CD4-positive, alpha-beta T cell treated with Interleukin-15 for 4 hours (primary cell): ENCODE results near the gene SEPTIN10.
"Not testable (repeated sequence)": the region's sequence is repeated elsewhere in the genome, so short reads cannot be mapped to it uniquely, and the experiment has no call there.

ENCODE experiments used
- DNase-seq: peaks from one replicate; pipeline ENCODE4 v3.0.0-alpha.2; 2020; ENCODE audit warnings: low spot score

The SEPTIN10 gene

GRCh38 chr2:109633284-109633961, 19.7 kb upstream of the SEPTIN10 start:
- no peak for DNase-seq

DNA sequence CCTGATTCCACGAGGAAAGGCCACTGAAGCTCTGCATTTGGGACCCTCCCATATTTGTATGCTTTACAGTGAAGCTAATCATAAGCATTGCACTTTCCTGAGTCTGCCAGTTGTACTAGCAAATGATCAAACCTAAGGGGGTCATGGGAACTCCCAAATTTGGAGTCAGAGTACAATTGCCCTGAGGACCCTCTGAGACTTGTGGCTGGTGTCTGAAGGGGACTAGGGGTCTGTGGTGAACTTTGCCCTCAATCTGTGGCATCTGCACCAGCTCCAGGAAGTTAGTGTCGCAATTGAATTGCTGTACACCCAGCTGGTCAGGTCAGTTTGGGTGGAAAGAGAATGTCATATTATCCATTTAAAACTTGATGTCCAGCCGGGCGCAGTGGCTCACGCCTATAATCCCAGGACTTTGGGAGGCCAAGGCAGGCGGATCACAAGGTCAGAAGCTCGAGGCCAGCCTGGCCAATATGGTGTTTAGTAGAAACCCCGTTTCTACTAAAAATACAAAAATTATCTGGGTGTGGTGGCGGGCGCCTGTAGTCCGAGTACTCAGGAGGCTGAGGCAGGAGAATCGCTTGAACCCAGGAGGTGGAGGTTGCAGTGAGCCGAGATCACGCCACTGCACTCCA, 18.5 kb upstream of the SEPTIN10 start:
- no peak for DNase-seq

GRCh38 chr2:109631741-109632140, 18.0 kb upstream of the SEPTIN10 start:
- DNase-seq, result no peak

- no peak for DNase-seq
These were observed 17.0 kb upstream of the SEPTIN10 start for GRCh38 chr2:109630441-109631430.

GRCh38 chr2:109629867-109630266, 16.1 kb upstream of the SEPTIN10 start:
- DNase-seq, result no peak

DNA sequence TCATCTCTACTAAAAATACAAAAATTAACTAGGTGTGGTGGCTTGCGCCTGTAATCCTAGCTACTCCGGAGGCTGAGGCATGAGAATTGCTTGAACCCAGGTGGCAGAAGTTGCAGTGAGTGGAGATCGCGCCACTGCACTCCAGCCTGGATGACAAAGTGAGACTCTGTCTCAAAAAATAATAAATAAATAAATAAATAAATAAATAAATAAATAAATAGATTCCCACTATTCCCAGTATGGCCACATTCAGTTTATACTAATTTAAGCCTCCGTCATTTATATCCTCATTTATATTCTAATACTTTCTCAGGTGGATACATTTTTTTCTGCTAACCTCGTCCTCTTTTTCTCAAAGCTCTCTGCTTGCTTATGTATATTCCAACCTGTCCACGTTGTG, 14.6 kb upstream of the SEPTIN10 start:
- not testable (repeated sequence) for DNase-seq

- no peak for DNase-seq
These were observed 10.6 kb upstream of the SEPTIN10 start for GRCh38 chr2:109624339-109624738.

DNA sequence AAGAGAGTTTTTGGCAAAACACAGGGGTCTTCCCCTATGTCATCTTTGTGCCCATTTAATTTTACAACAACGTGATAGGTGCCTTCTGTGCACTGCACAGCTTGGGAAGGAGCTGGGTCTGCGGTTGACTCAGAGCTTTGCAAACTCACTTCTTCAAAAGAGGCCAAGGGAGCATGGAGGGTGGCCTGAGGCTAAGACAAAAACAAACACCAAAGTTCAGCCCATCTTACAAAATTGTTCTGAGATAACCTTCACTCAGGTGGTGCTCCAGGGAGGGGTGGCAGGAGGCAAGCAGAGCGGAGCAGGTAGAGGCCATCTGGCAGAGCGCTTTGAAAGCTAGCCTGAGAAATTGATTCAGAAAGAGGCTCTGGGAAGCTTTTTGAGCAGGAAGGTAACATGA, 10.2 kb upstream of the SEPTIN10 start:
- no peak for DNase-seq

DNA sequence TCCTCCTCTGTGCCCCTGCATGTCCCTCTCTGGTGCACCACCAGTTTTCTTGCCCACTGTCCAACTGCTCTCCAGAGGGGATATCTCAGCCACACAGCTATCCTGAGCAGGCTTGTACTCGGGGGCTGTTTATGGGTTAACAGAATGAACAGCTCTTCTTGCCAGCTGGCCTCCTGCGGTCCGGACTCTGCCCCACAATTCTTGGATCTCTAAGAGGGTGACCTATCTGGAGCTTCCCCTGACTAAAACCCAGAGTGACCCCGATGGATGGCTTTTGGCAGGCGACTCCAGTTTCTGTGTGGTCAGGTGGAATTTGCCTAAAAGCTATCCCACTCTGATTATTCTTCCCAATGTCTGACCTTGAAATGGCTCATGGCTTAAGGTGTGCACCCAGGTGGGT, 9.5 kb upstream of the SEPTIN10 start:
- DNase-seq, result no peak

GRCh38 chr2:109619032-109619615, 5.4 kb upstream of the SEPTIN10 start:
- DNase-seq, result no peak

- no peak for DNase-seq
These were observed 2.4 kb upstream of the SEPTIN10 start for GRCh38 chr2:109616184-109616583.

GRCh38 chr2:109615637-109616144, 1.9 kb upstream of the SEPTIN10 start:
- DNase-seq, result no peak

GRCh38 chr2:109614715-109615636, 1.2 kb upstream of the SEPTIN10 start:
- DNase-seq, result no peak

GRCh38 chr2:109613081-109613921, 465 bp downstream of the SEPTIN10 start:
- DNase-seq, result no peak

GRCh38 chr2:109611467-109612095, 2.2 kb downstream of the SEPTIN10 start:
- DNase-seq, result no peak

DNA sequence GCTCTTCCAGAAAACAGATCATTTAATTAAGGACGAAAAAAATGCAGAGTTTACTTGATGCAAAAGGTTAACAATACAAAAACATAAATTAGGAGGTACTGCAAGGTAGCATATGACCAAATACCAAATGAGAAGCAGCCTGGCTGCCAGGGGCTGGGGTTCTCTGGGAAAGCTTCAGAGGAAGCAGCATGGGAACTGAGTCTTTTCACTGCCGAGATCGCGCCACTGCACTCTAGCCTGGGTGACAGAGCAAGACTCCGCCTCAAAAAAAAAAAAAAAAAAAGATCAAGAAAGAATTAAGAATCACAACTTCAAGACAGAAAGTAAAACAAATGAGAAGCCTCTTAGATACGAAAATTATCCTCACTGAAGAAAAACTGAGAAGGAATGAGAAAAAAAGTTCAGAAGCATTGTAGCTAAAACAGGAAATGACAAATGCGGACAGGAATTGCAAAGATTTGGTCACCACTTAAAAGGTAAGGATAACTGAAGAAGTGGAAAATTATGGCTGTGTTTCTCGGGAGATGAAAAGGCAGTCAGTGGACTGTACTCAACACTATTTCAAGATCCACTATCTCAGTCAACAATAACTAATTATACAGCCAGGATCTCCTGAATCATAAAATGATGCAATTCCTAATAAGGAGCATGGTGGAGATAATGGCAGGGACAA, 4.3 kb downstream of the SEPTIN10 start:
- DNase-seq, result no peak

- DNase-seq, result no peak
These were observed 6.0 kb downstream of the SEPTIN10 start for GRCh38 chr2:109607766-109608165.

DNA sequence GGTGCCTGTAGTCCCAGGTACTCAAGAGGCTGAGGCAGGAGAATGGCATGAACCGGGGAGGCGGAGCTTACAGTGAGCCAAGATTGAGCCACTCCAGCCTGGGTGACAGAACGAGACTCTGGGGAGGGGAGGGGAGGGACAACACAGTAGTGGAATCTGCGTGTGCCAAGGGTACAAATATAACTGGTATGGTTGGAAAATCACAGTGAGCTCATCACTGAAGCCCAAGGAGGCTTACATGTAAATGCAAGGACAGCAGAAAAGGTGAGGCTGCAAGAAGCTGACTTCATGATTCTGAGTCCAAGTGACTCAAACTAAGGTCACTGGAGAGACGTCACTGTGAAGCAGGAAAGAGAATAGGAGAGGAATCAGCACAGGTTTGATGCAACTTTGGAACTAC, 9.2 kb downstream of the SEPTIN10 start:
- DNase-seq, result no peak

DNA sequence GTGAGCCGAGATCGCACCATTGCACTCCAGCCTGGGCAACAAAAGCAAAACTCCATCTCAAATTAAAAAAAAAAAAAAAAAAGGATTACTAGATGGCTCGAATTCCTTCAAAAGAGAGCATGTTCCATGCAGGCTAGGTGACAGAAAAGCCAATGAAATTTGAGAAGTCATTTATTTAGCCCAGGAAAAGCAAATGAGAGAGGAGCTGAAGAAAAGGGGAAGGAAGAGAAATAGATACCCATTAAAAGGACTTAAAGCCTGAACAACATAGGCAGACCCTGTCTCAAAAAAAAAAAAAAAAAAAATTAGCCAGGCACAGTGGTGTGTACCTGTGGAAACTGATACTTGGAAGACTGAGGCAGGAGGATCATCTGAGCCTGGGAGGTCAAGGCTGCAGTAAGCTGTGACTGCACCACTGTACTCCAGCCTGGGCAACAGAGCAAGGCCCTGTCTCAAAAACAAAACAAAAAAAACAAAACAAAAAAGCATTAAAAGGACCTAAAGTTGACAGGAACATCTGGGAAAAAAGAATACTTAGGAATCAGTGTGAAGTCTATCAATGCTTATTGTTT, 11.1 kb downstream of the SEPTIN10 start:
- no peak for DNase-seq
